IMR-90 (cell line): ENCODE measurements around the gene CETN3. TPM values are rescaled to one million over a fixed set of nuclear protein-coding genes. Genes with fewer than 3 reads are reported as not detected.

Experiments
- ATAC-seq: fragments of 200-7000 bp; cut with Tn5 transposase; 2 replicates; pipeline ENCODE4 v1.9.1; 2020; ENCODE audit warnings: low read depth, mild to moderate bottlenecking, moderate library complexity
- BruUV-seq: library from RNA; stranded (reverse); fragments of 400-500 nt; replicated peaks from 2 replicates; lab custom pipeline; 2021; lab: Mats Ljungman, UMichigan
- CTCF ChIA-PET: fragments of 300-600 bp; formaldehyde crosslinking; extraction: SDS; loops from one replicate; lab custom pipeline; 2021; ENCODE audit warnings: antibody characterized with exemption; lab: Yijun Ruan, JAX
- POLR2A ChIA-PET: fragments of 300-600 bp; sonication (Branson Sonifier 250); formaldehyde crosslinking; loops from one replicate; lab custom pipeline; 2022; ENCODE audit warnings: antibody characterized with exemption; ENCODE audit not compliant: unreplicated experiment; lab: Charles Lee
- DNase-seq: peaks from one replicate; pipeline ENCODE4 v3.0.0; 2013
- H2AFZ ChIP-seq: replicated peaks from 2 replicates; pipeline ENCODE3; 2013; ENCODE audit warnings: low read length, mild to moderate bottlenecking; ENCODE audit not compliant: poor library complexity
- H2AK5ac ChIP-seq: 2 replicates; pipeline ENCODE4 v1.6.1; 2013; ENCODE audit warnings: low read depth, low read length, inconsistent platforms
- H2AK9ac ChIP-seq: replicated peaks from 2 replicates; pipeline ENCODE3; 2013; ENCODE audit warnings: mild to moderate bottlenecking, low read depth, low read length, moderate library complexity; ENCODE audit not compliant: poor library complexity
- H2BK120ac ChIP-seq: 2 replicates; pipeline ENCODE4 v1.6.1; 2013; ENCODE audit warnings: low read depth, low read length, inconsistent platforms
- H2BK15ac ChIP-seq: 3 replicates; pipeline ENCODE4 v1.6.1; 2013; ENCODE audit warnings: low read depth, low read length, inconsistent platforms
- H2BK20ac ChIP-seq: 2 replicates; pipeline ENCODE4 v1.6.1; 2013; ENCODE audit warnings: low read depth, mild to moderate bottlenecking, inconsistent platforms, low read length, moderate library complexity
- H2BK5ac ChIP-seq: 2 replicates; pipeline ENCODE4 v1.6.1; 2013; ENCODE audit warnings: mild to moderate bottlenecking, low read depth, low read length, inconsistent platforms; ENCODE audit not compliant: poor library complexity, severe bottlenecking
- H3K14ac ChIP-seq: replicated peaks from 2 replicates; pipeline ENCODE4 v1.6.1; 2013; ENCODE audit warnings: low read depth, low read length, inconsistent platforms
- H3K18ac ChIP-seq: 2 replicates; pipeline ENCODE4 v1.6.1; 2013; ENCODE audit warnings: low read depth, low read length, control low read depth
- H3K23ac ChIP-seq: 2 replicates; pipeline ENCODE4 v1.6.1; 2013; ENCODE audit warnings: low read depth, low read length, inconsistent platforms
- H3K27ac ChIP-seq: 2 replicates; pipeline ENCODE4 v1.5.1; 2013; ENCODE audit warnings: mild to moderate bottlenecking, control low read depth, low read length; ENCODE audit not compliant: insufficient read depth
- H3K27me3 ChIP-seq: 2 replicates; pipeline ENCODE4 v1.6.1; 2013; ENCODE audit warnings: low read length; ENCODE audit not compliant: control insufficient read depth, insufficient read depth
- H3K36me3 ChIP-seq: 2 replicates; pipeline ENCODE4 v1.6.1; 2013; ENCODE audit warnings: low read length, mixed read lengths; ENCODE audit not compliant: control insufficient read depth, insufficient read depth
- H3K4ac ChIP-seq: 2 replicates; pipeline ENCODE4 v1.6.1; 2013; ENCODE audit warnings: low read depth, low read length, inconsistent platforms
- H3K4me1 ChIP-seq: 2 replicates; pipeline ENCODE4 v1.6.1; 2013; ENCODE audit warnings: low read length, mixed read lengths; ENCODE audit not compliant: control insufficient read depth, insufficient read depth
- H3K4me2 ChIP-seq: 2 replicates; pipeline ENCODE4 v1.6.1; 2013; ENCODE audit warnings: low read depth, mild to moderate bottlenecking, control low read depth, low read length, moderate library complexity
- H3K4me3 ChIP-seq: 2 replicates; pipeline ENCODE4 v1.5.1; 2013; ENCODE audit warnings: low read depth, mild to moderate bottlenecking, control low read depth, low read length, moderate library complexity; ENCODE audit not compliant: insufficient read depth
- H3K56ac ChIP-seq: 2 replicates; pipeline ENCODE4 v1.6.1; 2013; ENCODE audit warnings: low read length, inconsistent platforms; ENCODE audit not compliant: insufficient read depth; ENCODE audit errors: extremely low read depth
- H3K79me1 ChIP-seq, 2 experiments: 2 replicates each; pipeline ENCODE4 v1.6.1; 2013; ENCODE audit warnings: low read length in 2 of 2, inconsistent platforms in 1 of 2, low read depth in 1 of 2
- H3K9ac ChIP-seq: 2 replicates; pipeline ENCODE4 v1.6.1; 2013; ENCODE audit warnings: low read depth, low read length, control low read depth
- H3K9me1 ChIP-seq: 2 replicates; pipeline ENCODE4 v1.6.1; 2013; ENCODE audit warnings: low read length, inconsistent platforms; ENCODE audit not compliant: insufficient read depth
- H3K9me3 ChIP-seq: 2 replicates; pipeline ENCODE4 v1.6.1; 2013; ENCODE audit warnings: low read length; ENCODE audit not compliant: control insufficient read depth, insufficient read depth
- H4K20me1 ChIP-seq: 2 replicates; pipeline ENCODE4 v1.6.1; 2013; ENCODE audit warnings: low read length, inconsistent platforms; ENCODE audit not compliant: insufficient read depth
- H4K5ac ChIP-seq: 2 replicates; pipeline ENCODE4 v1.6.1; 2013; ENCODE audit warnings: mild to moderate bottlenecking, low read depth, low read length, control low read depth
- H4K8ac ChIP-seq, 2 experiments: 2 replicates each; pipeline ENCODE4 v1.6.1; 2013; ENCODE audit warnings: low read depth in 2 of 2, low read length in 2 of 2, control low read depth in 1 of 2, inconsistent platforms in 1 of 2
- H4K91ac ChIP-seq: 2 replicates; pipeline ENCODE4 v1.6.1; 2013; ENCODE audit warnings: low read depth, low read length, inconsistent platforms; ENCODE audit not compliant: insufficient read depth
- MAZ ChIP-seq: IDR thresholded peaks from 2 replicates; pipeline ENCODE4 v1.6.1; 2012; ENCODE audit warnings: low read depth, mild to moderate bottlenecking, low read length, improper control_type of control experiment, moderate library complexity, borderline replicate concordance
- WGBS, 2 experiments: methylation state at CpG; one replicate each; pipeline versions ENCODE4 v1.1.5 to v1.1.7; 2013; ENCODE audit warnings: missing lambda C conversion rate in 2 of 2; ENCODE audit not compliant: insufficient read length in 1 of 2; ENCODE audit errors: extremely low coverage in 2 of 2; 5-methylcytosine and 5-hydroxymethylcytosine counted together
- dilution Hi-C: fragments of 300-500 bp; cut with HindIII; formaldehyde crosslinking; loops from one replicate; pipeline ENCODE4 v1.14.3; 2018; ENCODE audit warnings: low sequenced_read_pairs; ENCODE audit not compliant: unreplicated experiment
- in situ Hi-C: fragments of 300-500 bp; cut with MboI; formaldehyde crosslinking; loops from 3 replicates; pipeline ENCODE4 v1.14.3; 2019; ENCODE audit warnings: low sequenced_read_pairs, inconsistent platforms, mixed read lengths
- intact Hi-C: fragments of 100-400 bp; cut with micrococcal nuclease; formaldehyde crosslinking; loops from 2 replicates; pipeline ENCODE4 v1.10.0; 2022
- polyA plus RNA-seq, 3 experiments: library from polyadenylated mRNA; depleted of rRNA; stranded (reverse); fragments of >200 nt; gene quantifications; 2 replicates each; pipeline ENCODE4 v1.2.3, GENCODE V29; 2012; ENCODE audit warnings: low replicate concordance in 1 of 3
- total RNA-seq: library from RNA; depleted of rRNA; stranded (reverse); fragments of >200 nt; gene quantifications from 2 replicates; pipeline ENCODE4 v1.2.3, GENCODE V29; 2012

CETN3 gene
- total and polyA plus RNA-seq, 2 of the 4 experiments (the other 2 are of a cell fraction): 1.1 to 6.5 TPM

- Histone ChIP-seq H4K20me1 (no peaks in the 10 kb centered on the region), H3K79me1 (no peaks in the 10 kb centered on the region), H2BK5ac (no peak overlapping the region), H3K9me1 (no peaks in the 10 kb centered on the region), H3K27ac (no peak overlapping the region), H4K91ac (no peak overlapping the region), H2AFZ (no peak overlapping the region), H4K5ac (no peak overlapping the region), H2BK120ac (no peak overlapping the region), H3K27me3 (peaks cover 3% of the 10 kb centered on the region), H3K23ac (no peak overlapping the region), H2BK15ac (no peak overlapping the region), H3K4me1 (no peaks in the 10 kb centered on the region), H2AK5ac (no peak overlapping the region), H3K9me3 (no peaks in the 10 kb centered on the region), H2BK20ac (no peak overlapping the region), H3K4ac (no peak overlapping the region), H3K36me3 (no peaks in the 10 kb centered on the region), H3K4me3 (no peak overlapping the region), H3K9ac (no peak overlapping the region), H4K8ac (no peak overlapping the region), H3K4me2 (no peak overlapping the region), H2AK9ac (no peak overlapping the region), H3K18ac (no peak overlapping the region), H3K56ac (no peak overlapping the region), H3K14ac (no peak overlapping the region)
- DNase-seq: no peak
- intact Hi-C loops (no loop called here), in situ Hi-C loops (no loop called here), dilution Hi-C loops (no loop called here)
- no TSS peak for BruUV-seq
- no CpG with 5 or more reads among the region's 1 CpG for WGBS, 2 experiments
- no peak for TF ChIP-seq MAZ
- no peak for ATAC-seq
- CTCF ChIA-PET: no interaction called here
- POLR2A ChIA-PET: no interaction called here
These were observed 8.7 kb upstream of the CETN3 start for GRCh38 chr5:90418214-90418613.
